ENCODE measurements around the gene FCHSD2. TPM values are rescaled to one million over a fixed set of nuclear protein-coding genes. Genes with fewer than 3 reads are reported as not detected.
"Not testable (repeated sequence)": the region's sequence is repeated elsewhere in the genome, so short reads cannot be mapped to it uniquely, and the experiment has no call there.

Gene FCHSD2
- total RNA-seq, 4 donors from 2014 or later = 5.7 to 16.8 (median 7.9) TPM

- 95% methylated on average over 2 of the region's 2 CpGs for whole genome bisulfite sequencing
- no peak overlapping the region for H3K27ac ChIP-seq
These were observed 112.7 kb downstream of the FCHSD2 start for GRCh38 chr11:73029403-73029802.

GRCh38 chr11:73028611-73029010 lies 113.5 kb downstream of the FCHSD2 start:
- no peak for DNase-seq (ENCODE audit: low spot score in 2 of 2)
- Histone ChIP-seq H3K27me3 (no peaks in the 10 kb centered on the region), H3K27ac (no peak overlapping the region), H3K9me3 (peaks cover 11% of the 10 kb centered on the region), H3K4me1 (no peaks in the 10 kb centered on the region), H3K4me3 (no peak overlapping the region), H3K36me3 (no peaks in the 10 kb centered on the region)
- 92% methylated on average over 4 of the region's 4 CpGs for WGBS
- no peak for TF ChIP-seq POLR2A (IDR thresholded peaks at IDR 0.05)
- TF ChIP-seq EP300 (IDR thresholded peaks at IDR 0.05) = no peak
- no peak for TF ChIP-seq CTCF (IDR thresholded peaks at IDR 0.05)
- TF ChIP-seq POLR2AphosphoS5 (IDR thresholded peaks at IDR 0.05) = no peak

More at GRCh38 chr11:73029403-73029802, 112.7 kb downstream of the FCHSD2 start:
- Histone ChIP-seq H3K4me3 (no peak overlapping the region), H3K9me3 (peaks cover 11% of the 10 kb centered on the region), H3K27me3 (no peaks in the 10 kb centered on the region), H3K4me1 (no peaks in the 10 kb centered on the region), H3K36me3 (no peaks in the 10 kb centered on the region)
- no peak for DNase-seq (ENCODE audit: low spot score in 2 of 2)
- TF ChIP-seq POLR2A (IDR thresholded peaks at IDR 0.05) (no peak), CTCF (IDR thresholded peaks at IDR 0.05) (no peak)

GRCh38 chr11:73027840-73028239 lies 114.3 kb downstream of the FCHSD2 start:
- not testable (repeated sequence) for H3K27me3 ChIP-seq; DNase-seq (ENCODE audit: low spot score in 2 of 2); H3K27ac ChIP-seq; H3K4me3 ChIP-seq; H3K4me1 ChIP-seq; H3K36me3 ChIP-seq
- 80% methylated on average over 2 of the region's 2 CpGs for WGBS
- H3K9me3 ChIP-seq = peaks cover 11% of the 10 kb centered on the region

GRCh38 chr11:73024639-73025038 lies 117.5 kb downstream of the FCHSD2 start:
- no peaks in the 10 kb centered on the region for H3K4me1 ChIP-seq
- 98% methylated on average over 5 of the region's 5 CpGs for WGBS
- H3K9me3 ChIP-seq = peaks cover 11% of the 10 kb centered on the region
- no peaks in the 10 kb centered on the region for H3K27me3 ChIP-seq
- TF ChIP-seq EP300 (IDR thresholded peaks at IDR 0.05) (no peak), CTCF (IDR thresholded peaks at IDR 0.05) (no peak), POLR2AphosphoS5 (IDR thresholded peaks at IDR 0.05) (no peak), POLR2A (IDR thresholded peaks at IDR 0.05) (no peak)
- no peak overlapping the region for H3K4me3 ChIP-seq
- no peak overlapping the region for H3K27ac ChIP-seq
- H3K36me3 ChIP-seq = no peaks in the 10 kb centered on the region
- DNase-seq (ENCODE audit: low spot score in 2 of 2) = no peak

GRCh38 chr11:73019996-73020395 lies 122.1 kb downstream of the FCHSD2 start:
- Histone ChIP-seq H3K4me3 (no peak overlapping the region), H3K36me3 (no peaks in the 10 kb centered on the region), H3K9me3 (no peaks in the 10 kb centered on the region), H3K4me1 (no peaks in the 10 kb centered on the region), H3K27ac (no peak overlapping the region), H3K27me3 (no peaks in the 10 kb centered on the region)
- WGBS = 91% methylated on average over 1 of the region's 1 CpG
- DNase-seq (ENCODE audit: low spot score in 2 of 2) = no peak
- TF ChIP-seq CTCF (IDR thresholded peaks at IDR 0.05) = no peak
- no peak for TF ChIP-seq EP300 (IDR thresholded peaks at IDR 0.05)

GRCh38 chr11:73019449-73019848 lies 122.7 kb downstream of the FCHSD2 start:
- Histone ChIP-seq H3K4me1 (no peaks in the 10 kb centered on the region), H3K9me3 (no peaks in the 10 kb centered on the region), H3K4me3 (no peak overlapping the region), H3K27me3 (no peaks in the 10 kb centered on the region), H3K36me3 (no peaks in the 10 kb centered on the region), H3K27ac (no peak overlapping the region)
- TF ChIP-seq EP300 (IDR thresholded peaks at IDR 0.05) (no peak), POLR2A (IDR thresholded peaks at IDR 0.05) (no peak), POLR2AphosphoS5 (IDR thresholded peaks at IDR 0.05) (no peak), CTCF (IDR thresholded peaks at IDR 0.05) (no peak)
- no peak for DNase-seq (ENCODE audit: low spot score in 2 of 2)

Data from suprapubic skin (tissue), 4 donors.